ENCODE measurements around the gene RAMACL. TPM values are rescaled to one million over a fixed set of nuclear protein-coding genes. Genes with fewer than 3 reads are reported as not detected.

RAMACL gene
- total RNA-seq, 4 donors from 2014 or later: 1.5 to 8.1 (median 1.8) TPM; not detected in 1

GRCh38 chr6:166595061-166595780 lies 8.7 kb upstream of the RAMACL start:
- peak in 1 of 2 donors; percentile 37 for DNase-seq
- Histone ChIP-seq H3K27ac (peak overlapping the region; percentile 75 to 87), H3K9me3 (no peaks in the 10 kb centered on the region), H3K27me3 (no peaks in the 10 kb centered on the region), H3K36me3 (no peaks in the 10 kb centered on the region), H3K4me3 (no peak overlapping the region), H3K4me1 (peaks cover 0 to 6% of the 10 kb centered on the region in 2 donors)
- intact Hi-C loops (cut with DNase I; ENCODE audit: low total_unique reads): no loop called here
- no peak for TF ChIP-seq POLR2A (IDR thresholded peaks at IDR 0.05)

GRCh38 chr6:166592821-166593220 lies 6.3 kb upstream of the RAMACL start:
- intact Hi-C loops (cut with DNase I; ENCODE audit: low total_unique reads): no loop called here
- no peaks in the 10 kb centered on the region for H3K9me3 ChIP-seq
- peaks cover 1 to 10% of the 10 kb centered on the region in 2 donors for H3K4me1 ChIP-seq
- no peak for TF ChIP-seq POLR2A (IDR thresholded peaks at IDR 0.05)
- TF ChIP-seq CTCF (IDR thresholded peaks at IDR 0.05): no peak
- H3K4me3 ChIP-seq: no peak overlapping the region
- H3K36me3 ChIP-seq: no peaks in the 10 kb centered on the region
- H3K27ac ChIP-seq: no peak overlapping the region
- H3K27me3 ChIP-seq: no peaks in the 10 kb centered on the region
- no peak for DNase-seq

GRCh38 chr6:166591961-166592520 lies 5.6 kb upstream of the RAMACL start:
- intact Hi-C loops (cut with DNase I; ENCODE audit: low total_unique reads): no loop called here
- peaks cover 0 to 10% of the 10 kb centered on the region in 2 donors for H3K4me1 ChIP-seq
- no peak for TF ChIP-seq CTCF (IDR thresholded peaks at IDR 0.05)
- TF ChIP-seq POLR2A (IDR thresholded peaks at IDR 0.05): no peak

GRCh38 chr6:166591026-166591425 lies 4.5 kb upstream of the RAMACL start:
- Histone ChIP-seq H3K27ac (no peak overlapping the region), H3K36me3 (no peaks in the 10 kb centered on the region), H3K4me1 (peaks cover 0 to 10% of the 10 kb centered on the region in 2 donors), H3K9me3 (no peaks in the 10 kb centered on the region), H3K4me3 (no peak overlapping the region), H3K27me3 (no peaks in the 10 kb centered on the region)
- TF ChIP-seq CTCF (IDR thresholded peaks at IDR 0.05): no peak
- no peak for TF ChIP-seq POLR2A (IDR thresholded peaks at IDR 0.05)
- intact Hi-C loops (cut with DNase I; ENCODE audit: low total_unique reads): no loop called here
- DNase-seq: no peak

More at GRCh38 chr6:166591961-166592520, 5.6 kb upstream of the RAMACL start:
- H3K27ac ChIP-seq: no peak overlapping the region
- H3K36me3 ChIP-seq: no peaks in the 10 kb centered on the region
- no peak overlapping the region for H3K4me3 ChIP-seq
- H3K27me3 ChIP-seq: no peaks in the 10 kb centered on the region
- DNase-seq: no peak
- no peaks in the 10 kb centered on the region for H3K9me3 ChIP-seq

- Histone ChIP-seq H3K4me1 (peaks cover 0 to 10% of the 10 kb centered on the region in 2 donors), H3K27me3 (no peaks in the 10 kb centered on the region), H3K36me3 (no peaks in the 10 kb centered on the region), H3K27ac (peak overlapping the region in 1 of 2 donors; percentile 48), H3K9me3 (no peaks in the 10 kb centered on the region), H3K4me3 (no peak overlapping the region)
- no peak for DNase-seq
- intact Hi-C loops (cut with DNase I; ENCODE audit: low total_unique reads): no loop called here
- TF ChIP-seq CTCF (IDR thresholded peaks at IDR 0.05): no peak
- TF ChIP-seq POLR2A (IDR thresholded peaks at IDR 0.05): no peak
These were observed 3.5 kb upstream of the RAMACL start for GRCh38 chr6:166589786-166590574.

All from uterus (tissue), 4 donors.